Stimulated activated memory B cell treated with anti-CD40 and anti-IgM and Interleukin-4, amounts not matched to agents 10 μg/mL and 1 μg/mL and 100 μg/mL, for 72 hours (primary cell): ENCODE results near the gene DDN.
A peak's percentile ranks its signal among the peaks of the same experiment; 100 is the strongest.

Experiments used
- ATAC-seq: fragments of 150-1000 bp; cut with Tn5 transposase; 2 replicates; pipeline ENCODE4 v1.10.0; 2021
- H3K27ac Mint-ChIP-seq: one replicate; pipeline ENCODE4 v1.8.0; 2022; ENCODE audit warnings: mild to moderate bottlenecking, mixed read lengths
- H3K27me3 Mint-ChIP-seq: one replicate; pipeline ENCODE4 v1.8.0; 2022; ENCODE audit warnings: mixed read lengths
- H3K36me3 Mint-ChIP-seq: one replicate; pipeline ENCODE4 v1.8.0; 2022; ENCODE audit warnings: mixed read lengths
- H3K4me1 Mint-ChIP-seq: one replicate; pipeline ENCODE4 v1.8.0; 2022; ENCODE audit warnings: mixed read lengths
- H3K4me3 Mint-ChIP-seq: one replicate; pipeline ENCODE4 v1.8.0; 2022; ENCODE audit warnings: mild to moderate bottlenecking, moderate library complexity, mixed read lengths
- H3K9me3 Mint-ChIP-seq: one replicate; pipeline ENCODE4 v1.8.0; 2022; ENCODE audit warnings: mixed read lengths

Gene DDN

GRCh38 chr12:49023812-49024211 is 24.6 kb upstream of the DDN start:
- Mint-ChIP-seq H3K27ac (no peak overlapping the region), H3K27me3 (no peaks in the 10 kb centered on the region), H3K4me3 (no peak overlapping the region), H3K36me3 (peaks cover 75% of the 10 kb centered on the region), H3K4me1 (peaks cover 14% of the 10 kb centered on the region), H3K9me3 (no peaks in the 10 kb centered on the region)
- ATAC-seq = no peak

DNA sequence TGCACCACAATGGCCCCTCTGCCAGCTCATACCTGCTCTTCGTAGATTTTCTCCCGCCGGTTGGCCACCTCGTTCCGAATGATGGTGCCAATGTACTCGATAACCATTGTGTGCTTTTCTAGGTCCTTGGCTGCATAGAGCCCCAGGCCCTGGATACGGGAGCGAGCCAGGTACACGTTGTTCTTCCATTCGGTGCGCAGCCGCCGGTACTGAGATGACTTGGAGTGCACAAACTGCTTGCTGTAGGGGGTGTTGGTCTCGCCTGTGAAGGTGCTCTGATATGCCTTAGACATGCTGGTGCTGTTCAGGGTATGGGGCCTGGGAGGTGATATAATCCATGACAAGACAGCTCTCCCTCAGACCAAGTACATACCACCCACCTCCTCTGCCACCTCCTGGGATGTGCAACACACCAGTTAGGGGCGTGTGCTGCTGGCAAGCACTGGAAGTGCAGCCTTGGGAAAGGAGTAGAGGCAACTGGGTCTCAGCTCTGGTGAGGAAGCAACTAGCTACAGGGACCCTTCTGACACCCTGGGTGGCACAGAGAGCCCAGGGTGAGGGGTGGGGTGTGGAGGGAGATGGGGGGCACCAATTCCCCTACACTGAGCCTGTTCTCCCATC is 23.5 kb upstream of the DDN start:
- H3K27ac Mint-ChIP-seq = peak overlapping the region; percentile 33

DNA sequence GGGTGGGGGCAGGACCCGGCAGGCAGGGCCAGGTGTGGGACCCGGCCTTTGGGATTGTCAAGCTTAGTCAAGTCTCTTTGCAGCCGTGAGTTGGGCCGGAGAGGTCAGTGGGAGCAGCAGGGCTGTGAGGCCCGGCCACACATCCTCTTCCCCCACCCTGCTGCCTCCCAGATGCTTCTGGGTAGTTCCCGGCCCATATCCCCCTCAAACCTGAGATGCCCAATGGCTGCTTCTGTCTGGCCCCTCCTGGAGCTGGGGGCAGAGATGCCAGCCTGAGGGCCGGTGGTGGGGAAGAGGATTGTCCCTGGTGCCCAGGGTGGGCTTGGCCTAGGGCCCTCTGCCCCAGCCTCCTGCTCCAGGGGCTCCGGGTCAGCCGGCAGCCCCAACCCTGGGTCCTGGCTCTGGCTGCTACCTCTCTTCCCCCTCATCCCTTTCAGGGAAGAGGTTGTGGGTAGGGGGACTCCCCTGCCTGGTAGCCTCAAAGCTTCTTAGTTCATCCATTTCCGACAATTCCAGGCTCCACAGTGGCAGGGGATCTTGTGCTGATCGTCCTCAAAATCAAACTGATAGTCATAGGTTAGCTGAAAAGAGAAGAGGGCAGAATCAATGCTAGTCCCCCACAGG is 22.2 kb upstream of the DDN start:
- Mint-ChIP-seq H3K4me1 (peaks cover 34% of the 10 kb centered on the region), H3K36me3 (peaks cover 58% of the 10 kb centered on the region), H3K9me3 (no peaks in the 10 kb centered on the region), H3K27ac (no peak overlapping the region), H3K4me3 (no peak overlapping the region), H3K27me3 (no peaks in the 10 kb centered on the region)
- no peak for ATAC-seq

More for the DNA sequence above, 23.5 kb upstream of the DDN start:
- Mint-ChIP-seq H3K27me3 (no peaks in the 10 kb centered on the region), H3K9me3 (no peaks in the 10 kb centered on the region), H3K4me3 (no peak overlapping the region), H3K4me1 (peaks cover 22% of the 10 kb centered on the region), H3K36me3 (peaks cover 64% of the 10 kb centered on the region)
- ATAC-seq = no peak

DNA sequence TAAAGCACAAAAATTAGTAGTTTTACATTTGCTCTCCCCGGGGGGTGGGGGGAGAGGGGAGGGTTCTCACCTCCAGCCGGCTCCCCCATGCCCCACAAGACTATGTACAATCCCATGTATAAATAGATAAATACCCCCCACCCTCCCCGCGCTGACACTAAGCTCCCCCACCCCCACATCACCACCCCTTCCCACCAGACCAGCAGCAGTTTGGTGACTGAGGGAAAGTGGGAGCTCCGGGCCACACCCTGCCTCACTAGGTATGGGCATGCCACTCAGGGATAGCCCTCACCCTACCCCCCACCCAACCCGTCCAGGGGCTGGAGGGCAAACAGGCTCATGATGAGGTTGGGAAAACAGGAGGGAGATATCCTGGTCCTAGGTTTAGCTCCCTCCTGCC is 21.3 kb upstream of the DDN start:
- Mint-ChIP-seq H3K27ac (peak overlapping the region; percentile 99), H3K27me3 (no peaks in the 10 kb centered on the region), H3K4me3 (no peak overlapping the region), H3K4me1 (peaks cover 43% of the 10 kb centered on the region), H3K9me3 (no peaks in the 10 kb centered on the region), H3K36me3 (peaks cover 57% of the 10 kb centered on the region)
- no peak for ATAC-seq

DNA sequence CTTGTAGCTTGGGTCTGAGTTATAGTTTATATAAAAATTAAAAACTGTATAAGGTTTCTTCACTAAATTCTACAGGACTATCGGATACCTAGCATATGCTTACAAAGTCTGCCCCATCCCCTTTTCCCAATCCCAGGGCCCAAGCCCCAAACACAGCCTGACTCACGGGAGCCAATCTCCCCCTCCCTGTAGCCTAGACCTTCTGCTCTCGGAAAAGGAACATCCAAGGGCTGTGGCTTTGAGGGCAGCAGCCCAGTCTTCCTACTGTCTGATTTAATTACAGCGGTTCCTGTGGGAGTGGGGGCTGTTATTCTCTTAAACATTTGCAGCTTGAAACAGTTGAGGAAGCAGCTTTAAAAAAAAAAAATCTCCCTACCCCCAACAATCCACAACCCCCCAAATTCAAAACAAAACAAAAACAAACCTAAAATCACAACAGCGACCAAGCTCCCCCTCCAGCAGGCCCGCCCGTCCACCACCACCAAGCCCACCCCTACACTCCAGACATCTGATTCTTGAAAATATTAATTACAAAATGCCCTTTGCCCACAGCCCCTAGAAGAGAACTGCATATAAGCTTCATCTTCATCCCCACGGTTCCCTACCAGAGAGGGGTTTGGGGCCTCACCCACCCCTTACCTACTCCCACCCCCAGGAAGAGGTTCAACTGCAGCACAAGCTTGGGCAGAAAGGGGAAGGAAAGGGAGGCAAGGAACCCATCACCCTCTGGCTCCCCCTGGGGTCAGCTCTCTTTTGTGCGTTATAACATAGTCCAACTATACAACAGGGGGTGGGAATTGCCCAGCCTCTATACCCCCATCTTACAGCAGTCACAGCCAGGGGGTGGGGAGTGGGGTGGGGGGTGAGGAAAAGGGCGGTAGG is 20.5 kb upstream of the DDN start:
- peak overlapping the region; percentile 99 for H3K27ac Mint-ChIP-seq
- no peaks in the 10 kb centered on the region for H3K9me3 Mint-ChIP-seq
- no peaks in the 10 kb centered on the region for H3K27me3 Mint-ChIP-seq
- H3K4me3 Mint-ChIP-seq = peak overlapping the region; percentile 68
- H3K36me3 Mint-ChIP-seq = peaks cover 52% of the 10 kb centered on the region
- ATAC-seq = no peak
- H3K4me1 Mint-ChIP-seq = peaks cover 43% of the 10 kb centered on the region

GRCh38 chr12:49019120-49019430 is 19.9 kb upstream of the DDN start:
- Mint-ChIP-seq H3K4me3 (peak overlapping the region; percentile 99), H3K9me3 (no peaks in the 10 kb centered on the region), H3K36me3 (peaks cover 45% of the 10 kb centered on the region), H3K4me1 (peaks cover 43% of the 10 kb centered on the region), H3K27me3 (no peaks in the 10 kb centered on the region), H3K27ac (peak overlapping the region; percentile 99)
- peak; percentile 70 for ATAC-seq

DNA sequence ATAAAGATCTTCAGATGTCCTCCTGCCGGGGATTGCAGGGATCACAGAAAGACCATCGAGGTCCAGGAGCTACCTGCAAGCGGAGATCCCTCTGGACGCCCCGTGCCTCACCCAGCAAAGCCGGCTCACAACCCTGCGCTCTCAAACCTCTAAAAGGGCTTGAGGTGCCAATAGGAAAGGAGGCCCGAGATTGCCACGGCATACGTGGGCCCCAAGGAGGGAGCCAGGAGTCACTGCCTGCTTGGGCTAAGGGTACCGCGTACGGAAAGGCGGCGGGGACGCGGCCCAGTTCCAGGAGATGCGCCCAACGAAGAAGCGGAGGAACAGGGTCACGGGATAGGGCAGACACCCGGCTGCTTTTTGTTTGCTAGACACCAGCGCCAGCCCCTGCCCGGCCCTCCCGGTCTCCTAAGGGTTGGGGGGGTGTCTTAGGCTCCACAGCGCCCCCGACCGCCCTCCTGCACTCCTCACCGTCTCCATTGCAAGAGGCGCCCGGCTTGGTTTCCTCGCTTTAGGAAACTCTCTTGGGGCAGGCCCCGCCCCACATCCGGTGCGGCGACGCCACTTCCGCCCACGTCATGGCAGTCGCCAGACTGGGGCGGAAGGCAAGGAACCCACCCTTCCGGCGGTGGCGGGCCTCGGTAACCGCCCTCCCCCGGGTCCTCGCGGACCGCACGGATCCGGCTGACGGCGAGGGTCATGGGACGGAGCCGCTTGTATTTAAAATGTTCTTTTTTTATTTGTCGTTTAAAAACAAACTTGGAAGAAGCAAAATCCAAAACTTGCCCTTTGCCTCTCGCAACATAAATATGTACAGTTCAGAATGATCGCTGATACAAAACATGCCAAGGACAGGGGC is 19.3 kb upstream of the DDN start, which contains the start of gene PRKAG1:
TSS of gene PRKAG1 (minus strand) at position 516 of the 859 bp plus-strand sequence. CDS start at position 480, 36 bp downstream.
- H3K36me3 Mint-ChIP-seq = peaks cover 44% of the 10 kb centered on the region
- ATAC-seq = peak; percentile 96

GRCh38 chr12:49017891-49018260 is 18.7 kb upstream of the DDN start:
- Mint-ChIP-seq H3K9me3 (no peaks in the 10 kb centered on the region), H3K4me3 (peak overlapping the region; percentile 99), H3K27me3 (no peaks in the 10 kb centered on the region), H3K4me1 (peaks cover 43% of the 10 kb centered on the region), H3K27ac (peak overlapping the region; percentile 99), H3K36me3 (peaks cover 37% of the 10 kb centered on the region)
- ATAC-seq = peak; percentile 21

More for the DNA sequence above, 19.3 kb upstream of the DDN start, which contains the start of gene PRKAG1:
- Mint-ChIP-seq H3K27me3 (no peaks in the 10 kb centered on the region), H3K4me1 (peaks cover 43% of the 10 kb centered on the region), H3K27ac (peak within 1 kb of the TSS; percentile 99), H3K9me3 (no peaks in the 10 kb centered on the region), H3K4me3 (peak within 1 kb of the TSS; percentile 99)

DNA sequence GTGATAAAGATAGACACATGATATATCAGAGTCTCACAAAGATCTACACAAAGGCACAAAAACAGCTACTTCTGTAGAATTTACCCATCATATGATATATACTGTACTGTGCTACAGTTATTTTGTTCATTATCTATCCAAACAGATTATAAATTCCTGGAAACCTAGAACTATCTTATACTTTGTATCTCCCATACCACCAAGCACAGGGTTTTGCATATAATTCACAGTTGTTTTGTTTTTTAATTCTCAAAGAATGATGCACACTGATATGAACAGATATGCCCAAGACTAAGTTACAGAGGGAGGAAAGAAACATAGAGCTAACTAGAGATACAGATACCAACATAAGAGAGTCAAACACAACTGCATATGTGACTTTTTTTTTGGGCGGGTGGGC is 16.0 kb upstream of the DDN start:
- H3K4me3 Mint-ChIP-seq = no peak overlapping the region
- ATAC-seq = no peak
- H3K4me1 Mint-ChIP-seq = peaks cover 43% of the 10 kb centered on the region
- H3K36me3 Mint-ChIP-seq = peaks cover 34% of the 10 kb centered on the region
- no peaks in the 10 kb centered on the region for H3K9me3 Mint-ChIP-seq
- H3K27me3 Mint-ChIP-seq = no peaks in the 10 kb centered on the region
- no peak overlapping the region for H3K27ac Mint-ChIP-seq

DNA sequence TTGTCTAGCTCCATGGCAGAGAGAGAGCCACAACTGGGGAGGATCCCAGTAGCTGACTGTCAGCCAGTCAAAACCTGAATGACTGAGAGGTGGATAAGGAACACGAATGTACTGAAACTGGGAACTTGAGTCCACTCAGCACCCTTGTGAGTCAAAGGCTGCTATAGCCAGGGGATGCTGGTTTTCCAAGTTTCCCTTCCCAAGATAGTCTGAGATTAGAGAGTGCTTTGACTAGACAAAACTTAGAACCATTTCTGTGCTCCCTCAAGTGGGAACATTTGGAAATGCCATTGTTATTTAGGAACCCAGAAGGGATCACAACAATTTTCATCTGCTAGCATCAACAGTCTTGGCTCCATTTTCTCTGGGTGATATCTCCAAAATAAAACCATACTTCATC is 15.4 kb upstream of the DDN start:
- Mint-ChIP-seq H3K4me3 (no peak overlapping the region), H3K36me3 (peaks cover 40% of the 10 kb centered on the region), H3K4me1 (peaks cover 36% of the 10 kb centered on the region), H3K27ac (no peak overlapping the region), H3K27me3 (no peaks in the 10 kb centered on the region), H3K9me3 (no peaks in the 10 kb centered on the region)
- ATAC-seq = no peak

- Mint-ChIP-seq H3K9me3 (no peaks in the 10 kb centered on the region), H3K4me3 (no peak overlapping the region), H3K4me1 (peaks cover 29% of the 10 kb centered on the region), H3K36me3 (peaks cover 51% of the 10 kb centered on the region), H3K27me3 (no peaks in the 10 kb centered on the region), H3K27ac (no peak overlapping the region)
- no peak for ATAC-seq
These were observed 14.3 kb upstream of the DDN start for GRCh38 chr12:49013428-49013827.

GRCh38 chr12:49012739-49013138 is 13.6 kb upstream of the DDN start:
- H3K9me3 Mint-ChIP-seq = no peaks in the 10 kb centered on the region
- H3K4me3 Mint-ChIP-seq = no peak overlapping the region
- no peak for ATAC-seq
- H3K27ac Mint-ChIP-seq = no peak overlapping the region
- no peaks in the 10 kb centered on the region for H3K27me3 Mint-ChIP-seq
- H3K4me1 Mint-ChIP-seq = peaks cover 30% of the 10 kb centered on the region
- peaks cover 58% of the 10 kb centered on the region for H3K36me3 Mint-ChIP-seq

DNA sequence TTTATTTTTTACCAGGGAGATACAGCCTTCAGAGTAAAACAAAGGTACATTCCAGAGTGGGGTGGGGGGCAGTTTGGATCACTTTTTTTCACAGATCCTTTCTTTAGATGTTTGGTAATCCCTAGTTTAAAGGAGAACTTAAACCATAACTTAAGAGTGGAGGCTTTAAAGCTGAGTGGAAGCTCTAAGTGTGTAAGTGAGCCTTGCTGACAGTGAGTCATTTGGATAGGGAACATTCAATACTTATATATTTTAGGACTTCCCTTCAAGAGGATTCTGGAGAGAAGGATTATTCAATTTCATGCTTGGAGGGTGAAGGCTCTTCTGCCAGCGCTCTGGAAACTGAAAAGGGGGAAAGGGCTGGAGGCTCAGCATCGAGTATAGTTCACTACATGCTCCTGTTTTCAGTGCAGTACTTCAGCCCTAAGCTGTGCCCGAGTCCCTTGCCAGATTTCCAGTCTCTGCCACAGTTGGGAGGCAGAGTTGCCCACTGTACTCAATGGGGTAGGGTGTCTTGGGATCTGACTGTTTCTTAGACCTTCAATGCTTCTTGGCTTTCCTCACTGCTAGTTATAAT is 11.0 kb upstream of the DDN start:
- no peak for ATAC-seq
- no peak overlapping the region for H3K4me3 Mint-ChIP-seq
- H3K27ac Mint-ChIP-seq = no peak overlapping the region
- peaks cover 54% of the 10 kb centered on the region for H3K36me3 Mint-ChIP-seq
- peaks cover 7% of the 10 kb centered on the region for H3K4me1 Mint-ChIP-seq
- H3K9me3 Mint-ChIP-seq = no peaks in the 10 kb centered on the region
- H3K27me3 Mint-ChIP-seq = no peaks in the 10 kb centered on the region

DNA sequence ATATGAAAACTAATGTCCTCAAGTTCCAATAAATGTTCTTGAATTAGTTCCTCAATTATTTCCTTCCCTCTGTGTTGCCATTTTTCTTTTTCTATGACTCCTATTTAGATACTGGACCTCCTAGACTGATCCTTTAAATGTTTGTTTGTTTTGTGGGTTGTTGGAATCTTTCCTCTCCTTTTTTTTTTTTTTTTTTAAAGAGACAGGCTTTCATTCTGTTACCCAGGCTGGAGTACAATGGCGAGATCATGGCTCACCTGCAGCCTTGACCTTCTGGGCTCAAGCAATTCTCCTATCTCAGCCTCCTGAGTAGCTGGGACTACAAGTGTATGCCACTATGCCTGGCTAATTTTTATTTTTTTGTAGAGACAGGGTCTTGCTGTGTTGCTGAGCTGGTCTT is 9.8 kb upstream of the DDN start:
- ATAC-seq = no peak
- Mint-ChIP-seq H3K9me3 (no peaks in the 10 kb centered on the region), H3K27ac (no peak overlapping the region), H3K36me3 (peaks cover 67% of the 10 kb centered on the region), H3K4me1 (peaks cover 7% of the 10 kb centered on the region), H3K4me3 (no peak overlapping the region), H3K27me3 (no peaks in the 10 kb centered on the region)

DNA sequence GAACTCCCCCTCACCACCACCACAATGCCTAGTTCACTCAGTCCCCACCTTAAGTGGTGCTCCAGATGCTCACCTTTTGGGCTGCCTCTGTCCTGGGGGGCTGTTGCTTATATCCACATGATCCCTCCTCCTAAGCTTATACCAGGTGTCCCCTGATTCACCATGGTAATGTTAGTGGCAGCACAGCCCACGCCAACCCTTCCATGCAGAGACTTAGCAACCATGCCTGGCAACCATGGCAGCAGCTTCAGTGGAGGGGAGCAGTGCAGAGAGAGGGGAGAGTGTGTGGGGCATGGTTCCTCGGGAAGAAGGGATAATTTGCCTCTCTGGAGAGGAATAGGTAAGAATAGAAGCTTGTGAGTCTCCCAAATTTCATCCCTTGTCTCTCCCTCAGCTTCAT is 1.2 kb upstream of the DDN start:
- no peak overlapping the region for H3K4me3 Mint-ChIP-seq
- peaks cover 27% of the 10 kb centered on the region for H3K27me3 Mint-ChIP-seq
- ATAC-seq = no peak
- peaks cover 46% of the 10 kb centered on the region for H3K36me3 Mint-ChIP-seq
- H3K4me1 Mint-ChIP-seq = peaks cover 51% of the 10 kb centered on the region
- no peak overlapping the region for H3K27ac Mint-ChIP-seq
- no peaks in the 10 kb centered on the region for H3K9me3 Mint-ChIP-seq
